Measurements from ENCODE around the gene TIMP3.

TIMP3 gene

GRCh38 chr22:32830957-32831356 lies 29.5 kb downstream of the TIMP3 start:
- DNase-seq, result no peak

- no peak for DNase-seq
Measured at GRCh38 chr22:32831584-32831983, 30.1 kb downstream of the TIMP3 start.

- DNase-seq, result no peak
Measured at GRCh38 chr22:32832174-32832573, 30.7 kb downstream of the TIMP3 start.

GRCh38 chr22:32836280-32837123 lies 35.0 kb downstream of the TIMP3 start:
- no peak for DNase-seq

- no peak for DNase-seq
Measured at GRCh38 chr22:32837142-32837541, 35.6 kb downstream of the TIMP3 start.

- DNase-seq, result no peak
Measured at GRCh38 chr22:32837803-32838202, 36.3 kb downstream of the TIMP3 start.

GRCh38 chr22:32839831-32840584 lies 38.5 kb downstream of the TIMP3 start:
- no peak for DNase-seq

- no peak for DNase-seq
Measured at GRCh38 chr22:32841175-32841574, 39.7 kb downstream of the TIMP3 start.

GRCh38 chr22:32842486-32842885 lies 41.0 kb downstream of the TIMP3 start:
- DNase-seq, result no peak

GRCh38 chr22:32843300-32843699 lies 41.8 kb downstream of the TIMP3 start:
- no peak for DNase-seq

GRCh38 chr22:32844251-32844650 lies 42.7 kb downstream of the TIMP3 start:
- DNase-seq, result no peak

- DNase-seq, result no peak
Measured at GRCh38 chr22:32846780-32847491, 45.4 kb downstream of the TIMP3 start.

- no peak for DNase-seq
Measured at GRCh38 chr22:32848226-32848625, 46.7 kb downstream of the TIMP3 start.

GRCh38 chr22:32849501-32849900 lies 48.0 kb downstream of the TIMP3 start:
- no peak for DNase-seq

- DNase-seq, result no peak
Measured at GRCh38 chr22:32850157-32850556, 48.7 kb downstream of the TIMP3 start.

GRCh38 chr22:32850591-32851517 lies 49.3 kb downstream of the TIMP3 start:
- no peak for DNase-seq

GRCh38 chr22:32852395-32853251 lies 51.1 kb downstream of the TIMP3 start:
- DNase-seq, result no peak

GRCh38 chr22:32853662-32854061 lies 52.2 kb downstream of the TIMP3 start:
- DNase-seq, result no peak

GRCh38 chr22:32854351-32854804 lies 52.9 kb downstream of the TIMP3 start:
- DNase-seq, result no peak

- DNase-seq, result no peak
Measured at GRCh38 chr22:32855045-32855756, 53.7 kb downstream of the TIMP3 start.
